ENCODE results near the gene PTPRU.

DNA sequence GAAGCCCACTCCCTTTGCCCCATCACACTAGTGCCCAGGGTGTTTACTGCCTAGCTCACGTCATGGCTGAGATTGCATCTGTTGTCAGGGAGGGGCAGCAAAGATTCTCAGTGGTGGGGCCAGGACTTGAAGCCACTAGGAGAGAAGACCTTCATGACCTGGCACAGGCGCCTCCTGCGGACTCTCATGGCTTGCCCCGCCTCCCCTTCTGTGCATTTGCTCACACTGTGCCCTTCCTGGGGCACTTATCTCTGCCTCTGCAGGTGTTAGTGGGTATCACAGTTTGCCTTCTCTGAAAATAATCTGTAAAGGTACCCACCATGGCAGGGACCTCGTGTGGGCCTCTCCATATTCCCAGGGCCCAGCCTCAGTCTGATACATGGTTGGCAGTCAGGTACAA is 20.1 kb downstream of the PTPRU start:
- TF ChIP-seq, protein P1, sequence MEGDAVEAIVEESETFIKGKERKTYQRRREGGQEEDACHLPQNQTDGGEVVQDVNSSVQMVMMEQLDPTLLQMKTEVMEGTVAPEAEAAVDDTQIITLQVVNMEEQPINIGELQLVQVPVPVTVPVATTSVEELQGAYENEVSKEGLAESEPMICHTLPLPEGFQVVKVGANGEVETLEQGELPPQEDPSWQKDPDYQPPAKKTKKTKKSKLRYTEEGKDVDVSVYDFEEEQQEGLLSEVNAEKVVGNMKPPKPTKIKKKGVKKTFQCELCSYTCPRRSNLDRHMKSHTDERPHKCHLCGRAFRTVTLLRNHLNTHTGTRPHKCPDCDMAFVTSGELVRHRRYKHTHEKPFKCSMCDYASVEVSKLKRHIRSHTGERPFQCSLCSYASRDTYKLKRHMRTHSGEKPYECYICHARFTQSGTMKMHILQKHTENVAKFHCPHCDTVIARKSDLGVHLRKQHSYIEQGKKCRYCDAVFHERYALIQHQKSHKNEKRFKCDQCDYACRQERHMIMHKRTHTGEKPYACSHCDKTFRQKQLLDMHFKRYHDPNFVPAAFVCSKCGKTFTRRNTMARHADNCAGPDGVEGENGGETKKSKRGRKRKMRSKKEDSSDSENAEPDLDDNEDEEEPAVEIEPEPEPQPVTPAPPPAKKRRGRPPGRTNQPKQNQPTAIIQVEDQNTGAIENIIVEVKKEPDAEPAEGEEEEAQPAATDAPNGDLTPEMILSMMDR (IDR thresholded peaks at IDR 0.05; ENCODE audit: low read length), result peak; percentile 22
- no peak for TF ChIP-seq EZH2 (optimal IDR thresholded peaks at IDR 0.05; ENCODE audit: low read depth, low read length)
